MCF 10A (cell line): ENCODE measurements around the gene UFSP1. TPM values are rescaled to one million over a fixed set of nuclear protein-coding genes. Genes with fewer than 3 reads are reported as not detected.

Source experiments
- BruUV-seq: library from RNA; stranded (reverse); fragments of 400-500 nt; replicated peaks from 2 replicates; lab custom pipeline; 2021; lab: Mats Ljungman, UMichigan
- CTCF ChIA-PET: fragments of 300-600 bp; sonication (Branson Sonifier 250); formaldehyde crosslinking; extraction: SDS; loops from one replicate; lab custom pipeline; 2021; ENCODE audit warnings: antibody characterized with exemption, inconsistent platforms; lab: Yijun Ruan, JAX
- POLR2A ChIA-PET: fragments of 300-600, 350-650 bp; sonication (Branson Sonifier 250); formaldehyde crosslinking; extraction: SDS; loops from one replicate; lab custom pipeline; 2020; ENCODE audit warnings: antibody characterized with exemption, inconsistent platforms; lab: Yijun Ruan, JAX
- DNase-seq: peaks from one replicate; pipeline ENCODE4 v3.0.0-alpha.2; 2018; ENCODE audit not compliant: unreplicated experiment
- H3K27ac Mint-ChIP-seq: one replicate; pipeline ENCODE4 v1.8.0; 2022; ENCODE audit warnings: mild to moderate bottlenecking, low read depth, mixed read lengths; ENCODE audit not compliant: unreplicated experiment
- H3K27me3 Mint-ChIP-seq: one replicate; pipeline ENCODE4 v1.8.0; 2022; ENCODE audit warnings: mixed read lengths; ENCODE audit not compliant: insufficient read depth, unreplicated experiment
- H3K36me3 Mint-ChIP-seq: one replicate; pipeline ENCODE4 v1.8.0; 2022; ENCODE audit warnings: mild to moderate bottlenecking, moderate library complexity, mixed read lengths; ENCODE audit not compliant: insufficient read depth, unreplicated experiment
- H3K4me1 Mint-ChIP-seq: one replicate; pipeline ENCODE4 v1.8.0; 2022; ENCODE audit warnings: mixed read lengths; ENCODE audit not compliant: insufficient read depth, unreplicated experiment
- H3K4me3 Mint-ChIP-seq: one replicate; pipeline ENCODE4 v1.8.0; 2022; ENCODE audit warnings: mild to moderate bottlenecking, moderate library complexity, mixed read lengths; ENCODE audit not compliant: unreplicated experiment
- H3K9me3 Mint-ChIP-seq: one replicate; pipeline ENCODE4 v1.8.0; 2022; ENCODE audit warnings: mixed read lengths; ENCODE audit not compliant: unreplicated experiment
- CTCF ChIP-seq: fragments of 200-600 bp; IDR thresholded peaks from one replicate; pipeline ENCODE4 v1.8.0; 2022; ENCODE audit warnings: antibody characterized with exemption, mild to moderate bottlenecking; ENCODE audit not compliant: unreplicated experiment
- intact Hi-C: fragments of 100-400 bp; cut with micrococcal nuclease; formaldehyde crosslinking; loops from 2 replicates; pipeline ENCODE4 v1.14.1; 2022
- total RNA-seq: library from RNA; stranded (reverse); gene quantifications from 2 replicates; pipeline ENCODE4 v1.2.3, GENCODE V29; 2022

Gene UFSP1
- total RNA-seq, 1 experiment from 2014 or later = 2.8 TPM

DNA sequence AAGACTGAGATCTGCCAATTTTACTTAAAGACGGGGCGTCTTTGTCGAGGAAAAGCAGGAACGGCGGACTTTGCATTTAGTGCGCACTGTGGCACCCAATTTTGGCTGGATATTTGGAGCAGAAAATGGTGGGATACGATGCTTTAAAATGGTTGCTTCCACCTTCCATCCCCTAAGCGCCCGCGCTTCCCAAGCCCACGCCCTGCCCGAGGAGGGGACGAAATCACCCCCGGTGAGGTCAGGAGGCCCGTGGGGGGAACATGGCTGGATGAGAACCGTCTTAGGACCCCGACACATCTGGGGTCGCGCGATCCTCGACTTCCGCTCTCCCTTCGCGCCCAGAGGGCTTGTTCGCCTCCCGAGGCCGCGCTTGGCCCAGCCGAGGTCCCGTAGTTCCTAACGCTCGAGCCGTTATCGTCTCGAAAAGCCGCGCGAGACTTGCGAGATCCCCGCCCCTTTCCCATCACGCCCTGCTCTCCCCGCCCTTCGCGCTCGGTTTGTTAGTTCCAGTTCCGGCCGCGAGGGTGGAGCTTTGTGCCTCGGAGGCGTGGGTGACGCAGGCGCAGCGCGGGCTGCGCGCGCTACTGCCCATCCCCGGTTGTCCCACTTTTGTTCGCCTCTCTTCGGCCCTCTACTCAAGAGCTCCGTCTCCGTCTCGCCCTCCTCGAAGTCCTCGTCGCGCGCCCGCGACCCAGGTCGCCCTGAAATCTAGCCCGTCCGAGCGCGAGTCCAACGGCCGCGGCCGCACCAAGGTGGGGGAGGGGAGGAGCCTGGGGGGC lies 14.7 kb downstream of the UFSP1 start, which contains the start of gene SRRT:
TSS of gene SRRT (plus strand) at position 527 of the 779 bp plus-strand sequence. CDS start 488 bp downstream, outside the sequence.
- Mint-ChIP-seq H3K4me3 (peak within 1 kb of the TSS; percentile 97), H3K36me3 (peaks cover 94% of the 10 kb centered on the region), H3K27ac (peak within 1 kb of the TSS; percentile 98), H3K9me3 (no peaks in the 10 kb centered on the region), H3K4me1 (peaks cover 30% of the 10 kb centered on the region), H3K27me3 (no peaks in the 10 kb centered on the region)
- TSS peak; percentile 95 for BruUV-seq
- POLR2A ChIA-PET = interaction anchor here (0.6 to 7.2 kb wide), 27 partner anchors 7 to 825 kb away, joined by 3 to 157 read pairs (median 5); partner anchors contain the start of genes EPHB4, FBXO24, LRCH4 and PLOD3
- DNase-seq = peak; percentile 99
- CTCF ChIA-PET = interaction anchor here (0.5 to 2.1 kb wide), 6 partner anchors 12 to 405 kb away, joined by 3 to 10 read pairs (median 3); partner anchors contain the start of genes POP7 and UFSP1
- TF ChIP-seq CTCF = no peak
- intact Hi-C loops = no loop called here

- H3K9me3 Mint-ChIP-seq = no peaks in the 10 kb centered on the region
- POLR2A ChIA-PET = interaction anchor here (1.4 to 7.2 kb wide), 2 partner anchors 15 to 74 kb away, joined by 7 to 157 read pairs; partner anchors contain the start of gene UFSP1
- H3K27ac Mint-ChIP-seq = peak overlapping the region; percentile 98
- H3K4me3 Mint-ChIP-seq = peak overlapping the region; percentile 97
- CTCF ChIA-PET = interaction anchor here (1.0 to 1.3 kb wide), 2 partner anchors 15 to 168 kb away, joined by 3 read pairs; partner anchors contain the start of genes POP7 and UFSP1
- H3K4me1 Mint-ChIP-seq = peaks cover 30% of the 10 kb centered on the region
- H3K27me3 Mint-ChIP-seq = no peaks in the 10 kb centered on the region
- peaks cover 91% of the 10 kb centered on the region for H3K36me3 Mint-ChIP-seq
- no peak for TF ChIP-seq CTCF
- intact Hi-C loops = no loop called here
- BruUV-seq = no TSS peak
- DNase-seq = no peak
Measured at GRCh38 chr7:100874300-100874576, 15.3 kb downstream of the UFSP1 start.

DNA sequence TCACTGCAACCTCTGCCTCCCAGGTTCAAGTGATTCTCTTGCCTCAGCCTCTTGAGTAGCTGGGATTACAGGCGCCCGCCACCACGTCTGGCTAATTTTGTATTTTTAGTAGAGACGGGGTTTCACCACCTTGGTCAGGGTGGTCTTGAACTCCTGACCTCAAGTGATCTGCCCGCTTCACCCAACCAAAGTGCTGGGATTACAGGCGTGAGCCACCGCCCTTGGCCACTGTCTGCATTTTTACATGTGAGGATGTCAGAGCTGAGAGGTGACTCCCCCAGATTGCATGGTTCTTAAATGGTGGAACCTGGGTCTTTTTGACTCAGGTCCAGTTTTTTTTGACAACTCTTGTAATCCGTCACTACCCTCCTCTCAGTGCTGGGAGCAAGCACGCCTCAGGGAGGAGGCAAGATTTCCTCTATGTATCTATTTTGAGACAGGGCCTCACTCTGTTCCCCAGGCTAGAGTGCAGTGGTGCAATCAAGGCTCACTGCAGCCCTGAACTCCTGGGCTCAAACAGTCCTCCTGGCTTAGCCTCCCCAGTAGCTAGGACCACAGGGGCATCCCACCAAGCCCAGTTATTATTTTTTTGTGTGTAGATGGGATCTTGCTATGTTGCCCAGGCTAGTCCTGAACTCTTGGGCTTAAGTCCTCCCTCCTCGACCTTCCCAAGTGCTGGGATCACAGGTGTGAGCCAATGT lies 15.8 kb downstream of the UFSP1 start:
- Mint-ChIP-seq H3K27ac (peak overlapping the region; percentile 98), H3K4me1 (peaks cover 27% of the 10 kb centered on the region), H3K27me3 (no peaks in the 10 kb centered on the region), H3K4me3 (peak overlapping the region; percentile 97), H3K36me3 (peaks cover 91% of the 10 kb centered on the region), H3K9me3 (no peaks in the 10 kb centered on the region)
- no peak for TF ChIP-seq CTCF
- no TSS peak for BruUV-seq
- ChIA-PET CTCF (interaction anchor here (0.8 to 1.3 kb wide), 3 partner anchors 12 to 168 kb away, joined by 3 read pairs; partner anchors contain the start of genes POP7 and UFSP1), POLR2A (interaction anchor here (7.2 kb wide), 1 partner anchor 15 kb away, joined by 157 read pairs; the partner anchor contains the start of gene UFSP1)
- DNase-seq = no peak
- intact Hi-C loops = no loop called here
